GM23248 (cell line): ENCODE data around the gene MFSD6. TPM values are rescaled to one million over a fixed set of nuclear protein-coding genes. Genes with fewer than 3 reads are reported as not detected.

ENCODE experiments used
- DNase-seq: peaks from one replicate; pipeline ENCODE4 v3.0.0-alpha.2; 2015
- H2AFZ ChIP-seq: fragments of 200-600 bp; sonication (generic); 2 replicates; pipeline ENCODE4 v1.6.1; 2016; ENCODE audit warnings: antibody characterized with exemption
- H3F3A ChIP-seq: fragments of 200-600 bp; sonication (generic); 2 replicates; pipeline ENCODE4 v1.6.1; 2016; ENCODE audit warnings: mild to moderate bottlenecking, antibody characterized with exemption, mixed run types; ENCODE audit not compliant: insufficient read depth
- H3K27ac ChIP-seq: fragments of 200-600 bp; sonication (generic); 2 replicates; pipeline ENCODE4 v1.5.1; 2016; ENCODE audit warnings: mild to moderate bottlenecking
- H3K27me3 ChIP-seq: fragments of 200-600 bp; sonication (generic); replicated peaks from 2 replicates; pipeline ENCODE4 v1.6.1; 2016; ENCODE audit warnings: mild to moderate bottlenecking; ENCODE audit not compliant: insufficient read depth
- H3K36me3 ChIP-seq: fragments of 200-600 bp; sonication (generic); 2 replicates; pipeline ENCODE4 v1.6.1; 2016; ENCODE audit warnings: low read depth, mild to moderate bottlenecking
- H3K4me1 ChIP-seq: fragments of 200-600 bp; sonication (generic); 2 replicates; pipeline ENCODE4 v1.6.1; 2016; ENCODE audit warnings: mild to moderate bottlenecking; ENCODE audit not compliant: insufficient read depth
- H3K4me2 ChIP-seq: fragments of 200-600 bp; sonication (generic); one replicate; pipeline ENCODE4 v1.6.1; 2016; ENCODE audit warnings: mild to moderate bottlenecking; ENCODE audit not compliant: unreplicated experiment
- H3K4me3 ChIP-seq: fragments of 200-600 bp; sonication (generic); 2 replicates; pipeline ENCODE4 v1.5.1; 2016; ENCODE audit warnings: mild to moderate bottlenecking
- H3K79me2 ChIP-seq: fragments of 200-600 bp; sonication (generic); 2 replicates; pipeline ENCODE4 v1.6.1; 2016; ENCODE audit warnings: mild to moderate bottlenecking; ENCODE audit not compliant: insufficient read depth
- H3K9ac ChIP-seq: fragments of 200-600 bp; sonication (generic); 2 replicates; pipeline ENCODE4 v1.6.1; 2016; ENCODE audit warnings: mild to moderate bottlenecking
- H3K9me2 ChIP-seq: fragments of 200-600 bp; sonication (generic); 2 replicates; pipeline ENCODE4 v1.6.1; 2016; ENCODE audit warnings: mixed run types, mild to moderate bottlenecking, moderate library complexity; ENCODE audit not compliant: insufficient read depth
- H3K9me3 ChIP-seq: fragments of 200-600 bp; sonication (generic); one replicate; pipeline ENCODE4 v1.6.1; 2017; ENCODE audit warnings: low read depth
- H4K20me1 ChIP-seq: fragments of 200-600 bp; sonication (generic); 2 replicates; pipeline ENCODE4 v1.6.0; 2016; ENCODE audit not compliant: insufficient read depth
- EZH2 ChIP-seq: fragments of 200-600 bp; sonication (generic); IDR thresholded peaks from 2 replicates; pipeline ENCODE4 v1.6.1; 2018; ENCODE audit warnings: antibody characterized with exemption, mild to moderate bottlenecking; ENCODE audit not compliant: insufficient read depth, poor library complexity, severe bottlenecking
- EZH2phosphoT487 ChIP-seq: fragments of 200-600 bp; sonication (generic); IDR thresholded peaks from 2 replicates; pipeline ENCODE4 v1.6.1; 2018; ENCODE audit warnings: antibody characterized with exemption, moderate library complexity, mild to moderate bottlenecking, low read depth; ENCODE audit not compliant: insufficient read depth
- WGBS, 2 experiments: methylation state at CpG; one replicate each; pipeline ENCODE4 v1.1.6; 2015 to 2017; ENCODE audit warnings: low lambda C conversion rate in 2 of 2, low coverage in 1 of 2; ENCODE audit errors: missing lambda C conversion rate in 2 of 2; 5-methylcytosine and 5-hydroxymethylcytosine counted together
- in situ Hi-C: fragments of 300-500 bp; cut with MboI; formaldehyde crosslinking; loops from 2 replicates; pipeline ENCODE4 v1.15.0; 2020
- polyA plus RNA-seq: library from polyadenylated mRNA; unstranded; fragments of >200 nt; fragmentation: Nextera tagmentation; extraction: Ambion mirVana; gene quantifications from 2 replicates; pipeline ENCODE4 v1.2.1, GENCODE V29; 2016
- total RNA-seq: library from RNA; depleted of rRNA; stranded (reverse); fragments of >200 nt; shearing (Covaris generic); gene quantifications from 2 replicates; pipeline ENCODE4 v1.2.3, GENCODE V29; 2014

The MFSD6 gene
- total and polyA plus RNA-seq, 2 experiments from 2014 or later, result 3.2 to 6.7 TPM

DNA sequence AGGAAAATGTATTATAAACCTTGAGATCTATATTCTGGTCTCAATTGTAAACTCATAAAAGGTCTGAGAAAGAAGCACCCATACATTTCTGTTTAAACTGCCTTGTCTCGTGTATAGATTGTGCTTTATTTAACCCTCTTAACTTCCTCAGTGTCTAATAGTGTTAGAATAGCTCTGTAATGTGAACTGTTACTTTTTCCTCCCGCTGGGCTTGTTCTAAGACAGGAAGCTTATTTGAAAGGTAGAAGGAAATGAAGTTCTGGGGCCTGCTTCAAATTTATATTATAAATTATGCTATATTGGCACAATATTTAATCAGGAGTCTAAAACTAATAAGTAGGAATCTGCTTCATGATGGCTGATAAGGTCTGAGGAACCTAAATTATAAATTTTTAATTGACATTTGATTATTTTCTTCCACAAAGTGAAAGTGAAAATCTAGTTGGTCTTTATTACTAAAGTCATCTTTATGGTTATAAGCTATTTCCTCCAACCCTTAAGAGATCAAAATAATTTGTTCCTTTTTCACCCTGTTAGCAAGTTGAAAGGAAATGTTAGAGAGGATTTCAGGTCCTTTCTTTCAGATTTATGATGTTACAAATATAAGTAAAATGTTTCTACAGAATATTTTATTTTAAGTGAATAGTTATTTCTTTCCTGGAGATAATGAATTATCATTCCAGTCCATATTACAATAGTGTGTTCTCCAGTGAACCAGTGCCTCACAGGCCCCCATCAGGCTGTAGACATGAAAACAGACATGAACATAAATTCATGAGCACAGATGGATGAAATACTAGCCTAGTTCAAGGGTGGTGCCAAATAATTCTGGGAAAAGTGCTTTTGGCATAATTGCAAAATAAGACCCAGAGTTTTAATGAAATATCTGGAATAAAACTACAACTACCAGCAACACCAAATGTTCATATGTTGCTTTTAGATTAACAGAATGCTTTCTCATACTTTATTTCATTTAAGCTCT lies 7.9 kb downstream of the MFSD6 start:
- Histone ChIP-seq H3K9ac (no peak overlapping the region), H2AFZ (no peak overlapping the region), H3K9me3 (no peaks in the 10 kb centered on the region), H3K27me3 (no peaks in the 10 kb centered on the region), H3K27ac (no peak overlapping the region), H3K36me3 (no peaks in the 10 kb centered on the region), H3F3A (no peaks in the 10 kb centered on the region), H3K9me2 (no peaks in the 10 kb centered on the region), H3K4me3 (no peak overlapping the region), H3K79me2 (no peaks in the 10 kb centered on the region), H3K4me2 (no peak overlapping the region), H3K4me1 (no peaks in the 10 kb centered on the region), H4K20me1 (no peaks in the 10 kb centered on the region)
- no peak for TF ChIP-seq EZH2
- TF ChIP-seq EZH2phosphoT487, result no peak
- DNase-seq, result no peak
- in situ Hi-C loops, result no loop called here
- WGBS, 2 experiments, result 94 to 97% methylated on average over 2 of the region's 2 CpGs

DNA sequence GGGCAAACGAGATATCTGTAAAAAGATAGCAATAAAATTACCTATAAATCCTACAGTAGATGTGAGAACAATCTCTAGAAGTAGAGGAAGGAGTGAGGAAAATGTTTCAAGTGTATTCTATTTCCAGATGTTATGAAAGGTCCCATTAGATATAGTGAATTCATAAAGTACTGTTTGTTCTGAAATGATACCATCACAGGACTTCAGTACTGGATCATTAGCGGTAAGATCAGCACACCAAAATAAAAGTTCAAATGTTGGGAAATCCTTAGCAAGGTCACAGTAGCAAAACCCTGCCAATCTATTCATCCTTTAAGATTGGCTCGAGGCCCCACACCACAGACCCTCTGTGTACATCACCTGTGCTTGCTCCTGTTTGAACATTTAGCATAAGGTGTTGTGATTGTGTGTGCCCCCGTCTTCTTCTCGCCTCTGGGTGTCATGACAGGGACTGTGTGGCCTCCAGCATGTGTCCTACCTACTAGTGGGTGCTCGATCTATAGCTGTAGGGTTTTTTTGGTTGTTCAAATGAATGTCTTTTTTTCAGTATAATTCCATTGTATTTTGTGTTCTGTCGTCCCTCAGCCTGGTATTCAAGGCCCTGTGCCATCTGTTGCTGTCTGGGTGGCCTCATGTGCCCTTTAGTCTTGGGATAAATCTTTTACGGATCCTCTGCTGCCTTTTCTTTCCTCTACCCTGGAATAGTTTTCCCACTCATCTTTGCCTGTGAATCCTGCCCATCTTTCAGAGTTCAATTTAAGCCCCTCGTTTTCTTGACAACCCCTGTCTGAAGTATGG lies 9.1 kb downstream of the MFSD6 start:
- in situ Hi-C loops, result no loop called here
- Histone ChIP-seq H3K4me1 (no peaks in the 10 kb centered on the region), H3K9ac (no peak overlapping the region), H3K27me3 (no peaks in the 10 kb centered on the region), H3K36me3 (no peaks in the 10 kb centered on the region), H3K27ac (no peak overlapping the region), H3K9me3 (no peaks in the 10 kb centered on the region), H2AFZ (no peak overlapping the region), H3F3A (no peaks in the 10 kb centered on the region), H3K4me2 (no peak overlapping the region), H3K9me2 (no peaks in the 10 kb centered on the region), H3K4me3 (no peak overlapping the region), H4K20me1 (no peaks in the 10 kb centered on the region), H3K79me2 (no peaks in the 10 kb centered on the region)
- DNase-seq, result no peak
- 79 to 80% methylated on average over 9 of the region's 9 CpGs for WGBS, 2 experiments
- TF ChIP-seq EZH2 (no peak), EZH2phosphoT487 (no peak)

DNA sequence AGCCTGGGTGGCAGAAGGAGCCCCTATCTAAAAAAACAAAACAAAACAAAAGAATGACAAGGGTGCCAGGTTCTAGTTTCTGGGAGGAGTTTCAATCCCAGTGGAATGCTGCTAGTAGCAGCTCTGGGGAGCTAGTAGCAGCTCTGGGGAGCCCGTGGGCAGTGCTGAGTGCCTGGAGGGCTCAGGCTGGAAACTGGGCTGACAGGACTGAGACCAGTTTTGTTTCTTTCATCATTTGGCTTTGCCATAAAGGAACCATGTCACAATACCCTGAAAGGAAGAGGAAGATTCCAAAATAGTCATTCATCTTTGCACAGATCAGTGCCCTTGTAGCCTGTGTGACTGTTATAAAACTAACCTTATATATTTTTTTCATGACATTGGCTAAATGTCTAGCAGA lies 10.6 kb downstream of the MFSD6 start:
- no peak for TF ChIP-seq EZH2
- TF ChIP-seq EZH2phosphoT487, result no peak
- no peak for DNase-seq
- no peaks in the 10 kb centered on the region for H3K36me3 ChIP-seq
- 15 to 25% methylated on average over 1 of the region's 1 CpG for WGBS, 2 experiments
- H3K27me3 ChIP-seq, result no peaks in the 10 kb centered on the region
- no peaks in the 10 kb centered on the region for H3K79me2 ChIP-seq
- H3F3A ChIP-seq, result no peaks in the 10 kb centered on the region
- 0 out of 2 replicates have a peak, but pooled peaks cover 4% of the 10 kb centered on the region for H3K9me2 ChIP-seq
- H3K9me3 ChIP-seq, result no peaks in the 10 kb centered on the region
- in situ Hi-C loops, result no loop called here
- H2AFZ ChIP-seq, result no peak overlapping the region
- no peak overlapping the region for H3K27ac ChIP-seq
- no peak overlapping the region for H3K4me3 ChIP-seq
- H3K4me2 ChIP-seq, result no peak overlapping the region
- no peak overlapping the region for H3K9ac ChIP-seq
- no peaks in the 10 kb centered on the region for H4K20me1 ChIP-seq
- no peaks in the 10 kb centered on the region for H3K4me1 ChIP-seq

DNA sequence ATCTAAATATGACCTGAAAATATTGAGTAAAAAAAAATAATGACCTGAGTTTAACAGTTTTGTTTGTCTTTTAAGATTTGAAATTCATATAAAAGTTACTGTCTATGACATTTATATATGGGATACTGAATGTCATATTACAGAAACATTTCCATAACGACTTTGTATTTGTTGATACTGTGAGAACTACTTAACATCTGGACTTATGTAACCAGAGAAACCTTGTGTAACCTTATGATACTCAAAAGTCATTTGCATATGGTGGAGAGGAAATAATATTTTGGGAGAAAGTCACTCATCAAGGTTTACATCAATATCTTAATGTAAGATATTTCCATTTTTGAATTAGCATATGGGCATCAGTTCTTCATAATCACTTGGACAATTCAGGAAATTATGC lies 12.6 kb downstream of the MFSD6 start:
- WGBS, 2 experiments, result 40 to 50% methylated on average over 1 of the region's 1 CpG
- no peak overlapping the region for H3K9ac ChIP-seq
- no peaks in the 10 kb centered on the region for H4K20me1 ChIP-seq
- no peaks in the 10 kb centered on the region for H3K27me3 ChIP-seq
- TF ChIP-seq EZH2phosphoT487 (no peak), EZH2 (no peak)
- H2AFZ ChIP-seq, result no peak overlapping the region
- no peaks in the 10 kb centered on the region for H3K36me3 ChIP-seq
- 0 out of 2 replicates have a peak, but pooled peaks cover 6% of the 10 kb centered on the region for H3K9me2 ChIP-seq
- H3K79me2 ChIP-seq, result no peaks in the 10 kb centered on the region
- H3K9me3 ChIP-seq, result no peaks in the 10 kb centered on the region
- no peak for DNase-seq
- no peak overlapping the region for H3K4me3 ChIP-seq
- H3K4me1 ChIP-seq, result no peaks in the 10 kb centered on the region
- H3K27ac ChIP-seq, result no peak overlapping the region
- in situ Hi-C loops, result no loop called here
- H3F3A ChIP-seq, result no peaks in the 10 kb centered on the region
- H3K4me2 ChIP-seq, result no peak overlapping the region
